ENCODE results near the gene TLCD2. TPM values are rescaled to one million over a fixed set of nuclear protein-coding genes. Genes with fewer than 3 reads are reported as not detected.

TLCD2 gene
- total and polyA plus RNA-seq, 2 of the 13 experiments (the other 11 are each of a cell fraction or from before 2014, with no cell fraction given): 0.90 to 1.1 TPM

- TF ChIP-seq ATRX (CRISPR knock-in tag; IDR thresholded peaks at IDR 0.05; ENCODE audit: borderline replicate concordance) (no peak), ZNF367 (CRISPR knock-in tag; IDR thresholded peaks at IDR 0.05; ENCODE audit: borderline replicate concordance) (no peak), HNRNPK (IDR thresholded peaks at IDR 0.05; ENCODE audit: low read depth, low read length, poor library complexity, severe bottlenecking) (peak; percentile 99), SOX13 (IDR thresholded peaks at IDR 0.05) (no peak; the same call in 1 of the 2 replicates), SOX13 (CRISPR knock-in tag; conservative IDR thresholded peaks at IDR 0.05 in 1 of 2, IDR thresholded peaks at IDR 0.05 in 1 of 2) (peak; percentile 19 to 83; a peak in 2 of 4 replicates), NFIB (CRISPR knock-in tag; IDR thresholded peaks at IDR 0.05; ENCODE audit: borderline replicate concordance) (no peak), ZFAT (CRISPR knock-in tag; conservative IDR thresholded peaks at IDR 0.05) (no peak), EED (CRISPR knock-in tag; IDR thresholded peaks at IDR 0.05) (no peak), TCF12 (IDR thresholded peaks at IDR 0.05) (no peak), TCF12 (CRISPR knock-in tag; IDR thresholded peaks at IDR 0.05) (0 out of 2 replicates have a peak, but pooled peaks have one; percentile 2), REL (CRISPR knock-in tag; conservative IDR thresholded peaks at IDR 0.05) (no peak), THAP11 (CRISPR knock-in tag; IDR thresholded peaks at IDR 0.05) (peak; percentile 98), ZNF644 (CRISPR knock-in tag; IDR thresholded peaks at IDR 0.05; ENCODE audit: low read depth) (no peak), ZNF441 (CRISPR knock-in tag; IDR thresholded peaks at IDR 0.05; ENCODE audit: borderline replicate concordance) (no peak), MLXIP (CRISPR knock-in tag; IDR thresholded peaks at IDR 0.05; ENCODE audit: borderline replicate concordance) (no peak), ATF7-NPFF (CRISPR knock-in tag; IDR thresholded peaks at IDR 0.05; ENCODE audit: low read depth) (no peak), CC2D1A (CRISPR knock-in tag; IDR thresholded peaks at IDR 0.05) (no peak), ZBTB34 (CRISPR knock-in tag; IDR thresholded peaks at IDR 0.05) (no peak), ZFP36L1 (CRISPR knock-in tag; IDR thresholded peaks at IDR 0.05) (no peak)
- TF ChIP-seq, protein P1, sequence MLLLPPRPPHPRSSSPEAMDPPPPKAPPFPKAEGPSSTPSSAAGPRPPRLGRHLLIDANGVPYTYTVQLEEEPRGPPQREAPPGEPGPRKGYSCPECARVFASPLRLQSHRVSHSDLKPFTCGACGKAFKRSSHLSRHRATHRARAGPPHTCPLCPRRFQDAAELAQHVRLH (CRISPR knock-in tag; IDR thresholded peaks at IDR 0.05; ENCODE audit: borderline replicate concordance, low read depth): peak; percentile 71; the same call in 1 of the 2 replicates
- TF ChIP-seq, protein P2, sequence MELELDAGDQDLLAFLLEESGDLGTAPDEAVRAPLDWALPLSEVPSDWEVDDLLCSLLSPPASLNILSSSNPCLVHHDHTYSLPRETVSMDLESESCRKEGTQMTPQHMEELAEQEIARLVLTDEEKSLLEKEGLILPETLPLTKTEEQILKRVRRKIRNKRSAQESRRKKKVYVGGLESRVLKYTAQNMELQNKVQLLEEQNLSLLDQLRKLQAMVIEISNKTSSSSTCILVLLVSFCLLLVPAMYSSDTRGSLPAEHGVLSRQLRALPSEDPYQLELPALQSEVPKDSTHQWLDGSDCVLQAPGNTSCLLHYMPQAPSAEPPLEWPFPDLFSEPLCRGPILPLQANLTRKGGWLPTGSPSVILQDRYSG (CRISPR knock-in tag; IDR thresholded peaks at IDR 0.05): no peak
- TF ChIP-seq, protein P3, sequence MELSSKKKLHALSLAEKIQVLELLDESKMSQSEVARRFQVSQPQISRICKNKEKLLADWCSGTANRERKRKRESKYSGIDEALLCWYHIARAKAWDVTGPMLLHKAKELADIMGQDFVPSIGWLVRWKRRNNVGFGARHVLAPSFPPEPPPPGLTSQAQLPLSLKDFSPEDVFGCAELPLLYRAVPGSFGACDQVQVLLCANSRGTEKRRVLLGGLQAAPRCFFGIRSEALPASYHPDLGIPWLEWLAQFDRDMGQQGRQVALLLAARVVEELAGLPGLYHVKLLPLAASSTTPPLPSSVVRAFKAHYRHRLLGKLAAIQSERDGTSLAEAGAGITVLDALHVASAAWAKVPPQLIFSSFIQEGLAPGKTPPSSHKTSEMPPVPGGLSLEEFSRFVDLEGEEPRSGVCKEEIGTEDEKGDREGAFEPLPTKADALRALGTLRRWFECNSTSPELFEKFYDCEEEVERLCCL (CRISPR knock-in tag; IDR thresholded peaks at IDR 0.05; ENCODE audit: borderline replicate concordance): no peak
These were observed 6.1 kb upstream of the TLCD2 start (continued) for GRCh38 chr17:1716076-1716911.

All from HepG2 (cell line).